ENCODE results near the gene TDRD7.

DNA sequence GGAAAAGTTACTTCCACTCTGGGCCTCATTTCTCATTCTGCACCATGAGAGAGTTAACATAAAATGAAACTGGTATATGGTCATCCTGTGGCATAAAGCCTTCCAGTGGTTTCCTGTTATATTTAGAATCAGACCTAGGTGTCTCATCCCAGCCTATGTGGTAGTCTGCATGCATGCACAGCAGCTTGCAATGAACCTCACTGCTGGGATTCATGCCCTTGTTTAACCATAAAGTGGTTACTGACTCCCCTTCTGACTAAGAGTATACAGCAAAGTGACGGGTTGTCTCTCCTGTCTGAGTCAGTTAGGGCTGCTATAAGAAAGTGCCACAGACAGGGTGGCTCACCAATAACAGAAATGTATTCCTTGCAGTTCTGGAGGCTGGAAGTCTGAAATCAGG lies 14.7 kb upstream of the TDRD7 start:
- TF ChIP-seq CEBPG (CRISPR knock-in tag; IDR thresholded peaks at IDR 0.05) (no peak), CEBPG (tag; conservative IDR thresholded peaks at IDR 0.05 in 1 of 2, IDR thresholded peaks at IDR 0.05 in 1 of 2) (no peak), POLR2AphosphoS5 (IDR thresholded peaks at IDR 0.05; ENCODE audit: control insufficient read depth, insufficient read depth, low read depth, low read length) (no peak), PHF8 (IDR thresholded peaks at IDR 0.05; ENCODE audit: borderline replicate concordance, low read length) (no peak), MYC (IDR thresholded peaks at IDR 0.05; ENCODE audit: low read depth, low read length) (no peak), MYC (CRISPR knock-in tag; IDR thresholded peaks at IDR 0.05; ENCODE audit: borderline replicate concordance, low read depth) (no peak)

Measured in K562 (cell line).